ENCODE results near the gene PKP3. TPM values are rescaled to one million over a fixed set of nuclear protein-coding genes. Genes with fewer than 3 reads are reported as not detected.

The PKP3 gene
- total RNA-seq, 4 donors from 2014 or later, result 612 to 880 (median 754) TPM

DNA sequence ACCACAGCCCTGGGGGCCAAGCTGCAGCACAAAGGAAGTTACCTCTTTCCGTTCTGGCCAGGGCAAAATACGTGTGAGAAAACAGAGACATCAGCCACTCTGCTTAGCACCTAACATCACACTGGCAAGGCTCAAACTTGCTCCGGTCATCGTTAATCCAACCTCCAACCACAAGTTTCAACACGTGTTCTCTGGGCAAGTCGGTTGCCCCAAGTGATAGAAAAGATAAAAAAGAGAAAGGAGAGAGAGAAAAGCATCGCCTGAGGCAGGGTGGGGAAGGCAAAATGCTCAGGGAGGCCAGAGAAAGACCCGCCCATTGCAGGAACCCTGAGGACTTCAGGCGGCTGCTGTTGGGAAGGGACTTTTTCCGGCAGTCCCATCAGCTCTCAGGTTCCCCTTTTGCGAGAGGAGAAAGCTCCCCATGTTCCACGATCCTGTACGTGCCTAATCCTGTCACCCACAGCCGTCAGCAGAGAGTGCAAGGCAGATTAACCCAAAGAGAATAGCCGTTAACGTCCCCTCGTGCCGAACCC lies 43.2 kb upstream of the PKP3 start:
- DNase-seq (ENCODE audit: low spot score in 2 of 2), result no peak
- TF ChIP-seq, protein P1, sequence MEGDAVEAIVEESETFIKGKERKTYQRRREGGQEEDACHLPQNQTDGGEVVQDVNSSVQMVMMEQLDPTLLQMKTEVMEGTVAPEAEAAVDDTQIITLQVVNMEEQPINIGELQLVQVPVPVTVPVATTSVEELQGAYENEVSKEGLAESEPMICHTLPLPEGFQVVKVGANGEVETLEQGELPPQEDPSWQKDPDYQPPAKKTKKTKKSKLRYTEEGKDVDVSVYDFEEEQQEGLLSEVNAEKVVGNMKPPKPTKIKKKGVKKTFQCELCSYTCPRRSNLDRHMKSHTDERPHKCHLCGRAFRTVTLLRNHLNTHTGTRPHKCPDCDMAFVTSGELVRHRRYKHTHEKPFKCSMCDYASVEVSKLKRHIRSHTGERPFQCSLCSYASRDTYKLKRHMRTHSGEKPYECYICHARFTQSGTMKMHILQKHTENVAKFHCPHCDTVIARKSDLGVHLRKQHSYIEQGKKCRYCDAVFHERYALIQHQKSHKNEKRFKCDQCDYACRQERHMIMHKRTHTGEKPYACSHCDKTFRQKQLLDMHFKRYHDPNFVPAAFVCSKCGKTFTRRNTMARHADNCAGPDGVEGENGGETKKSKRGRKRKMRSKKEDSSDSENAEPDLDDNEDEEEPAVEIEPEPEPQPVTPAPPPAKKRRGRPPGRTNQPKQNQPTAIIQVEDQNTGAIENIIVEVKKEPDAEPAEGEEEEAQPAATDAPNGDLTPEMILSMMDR (IDR thresholded peaks at IDR 0.05), result no peak
- TF ChIP-seq POLR2A (IDR thresholded peaks at IDR 0.05), result no peak
- 38 to 50% methylated on average over 18 of the region's 18 CpGs for WGBS, 2 donors
- H3K4me3 ChIP-seq (ENCODE audit: low read depth, poor library complexity, severe bottlenecking), result no peak overlapping the region
- intact Hi-C loops (cut with DNase I; ENCODE audit: low total_unique reads), result loop anchor here (10.0 kb wide), 2 partner anchors 46 to 96 kb away; partner anchors contain the start of gene IFITM2

DNA sequence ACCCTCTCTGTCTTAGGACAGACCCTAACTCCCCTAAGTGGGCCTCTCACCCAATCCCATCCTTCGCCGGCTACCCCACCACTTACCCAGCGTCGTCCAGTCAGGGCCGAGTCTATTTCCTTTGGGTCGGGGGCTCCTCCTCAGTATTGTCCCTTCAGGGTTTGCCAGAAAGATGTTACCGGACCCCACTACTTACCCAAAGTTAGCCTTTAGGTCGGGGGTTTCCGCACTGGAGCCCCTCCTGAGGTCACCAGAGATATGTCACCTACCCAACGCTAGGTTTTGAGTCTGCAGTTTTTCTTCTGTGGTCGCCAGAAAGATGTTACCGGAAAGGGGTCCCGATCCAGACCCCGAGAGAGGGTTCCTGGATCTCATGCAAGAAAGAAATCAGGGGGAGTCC lies 42.6 kb upstream of the PKP3 start:
- TF ChIP-seq, protein P1 (IDR thresholded peaks at IDR 0.05), result no peak
- TF ChIP-seq POLR2A (IDR thresholded peaks at IDR 0.05), result no peak
- intact Hi-C loops (cut with DNase I; ENCODE audit: low total_unique reads), result loop anchor here (10.0 kb wide), 2 partner anchors 47 to 97 kb away; partner anchors contain the start of gene IFITM2
- 96% methylated on average over 14 of the region's 14 CpGs for WGBS, 2 donors
- H3K4me3 ChIP-seq (ENCODE audit: low read depth, poor library complexity, severe bottlenecking), result no peak overlapping the region
- no peak for DNase-seq (ENCODE audit: low spot score in 2 of 2)

DNA sequence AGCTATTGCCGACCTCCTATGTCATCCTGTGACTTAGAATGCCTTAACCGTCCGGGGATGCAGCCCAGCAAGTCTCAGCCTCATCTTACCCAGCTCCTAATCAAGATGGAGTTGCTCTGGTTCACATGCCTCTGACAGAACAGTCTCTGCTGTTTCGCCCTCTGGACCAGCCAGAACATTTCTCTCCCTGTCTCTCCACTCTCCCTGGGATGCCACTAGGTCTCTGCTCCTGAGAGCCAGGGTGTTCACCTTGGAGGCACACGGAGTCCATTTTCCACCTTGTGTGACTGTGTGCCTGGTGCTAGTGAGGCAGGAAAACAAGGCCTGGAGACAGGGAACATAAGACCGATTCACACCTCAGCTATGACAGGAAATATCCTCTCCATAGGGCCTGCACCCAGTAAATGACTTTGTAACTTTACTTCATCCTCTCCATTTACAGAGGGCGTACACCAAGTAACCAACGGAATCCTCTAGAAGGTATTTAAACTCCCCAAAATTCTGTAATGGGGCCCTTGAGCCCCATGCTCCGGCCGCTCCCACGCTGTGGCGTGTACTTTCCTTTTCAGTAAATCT lies 41.5 kb upstream of the PKP3 start:
- WGBS, 2 donors, result 91 to 94% methylated on average over 12 of the region's 12 CpGs
- no peak for DNase-seq (ENCODE audit: low spot score in 2 of 2)
- intact Hi-C loops (cut with DNase I; ENCODE audit: low total_unique reads), result loop anchor here (10.0 kb wide), 2 partner anchors 48 to 98 kb away; partner anchors contain the start of gene IFITM2
- TF ChIP-seq, protein P1 (IDR thresholded peaks at IDR 0.05), result no peak
- TF ChIP-seq POLR2A (IDR thresholded peaks at IDR 0.05), result no peak
- no peak overlapping the region for H3K4me3 ChIP-seq (ENCODE audit: low read depth, poor library complexity, severe bottlenecking)

DNA sequence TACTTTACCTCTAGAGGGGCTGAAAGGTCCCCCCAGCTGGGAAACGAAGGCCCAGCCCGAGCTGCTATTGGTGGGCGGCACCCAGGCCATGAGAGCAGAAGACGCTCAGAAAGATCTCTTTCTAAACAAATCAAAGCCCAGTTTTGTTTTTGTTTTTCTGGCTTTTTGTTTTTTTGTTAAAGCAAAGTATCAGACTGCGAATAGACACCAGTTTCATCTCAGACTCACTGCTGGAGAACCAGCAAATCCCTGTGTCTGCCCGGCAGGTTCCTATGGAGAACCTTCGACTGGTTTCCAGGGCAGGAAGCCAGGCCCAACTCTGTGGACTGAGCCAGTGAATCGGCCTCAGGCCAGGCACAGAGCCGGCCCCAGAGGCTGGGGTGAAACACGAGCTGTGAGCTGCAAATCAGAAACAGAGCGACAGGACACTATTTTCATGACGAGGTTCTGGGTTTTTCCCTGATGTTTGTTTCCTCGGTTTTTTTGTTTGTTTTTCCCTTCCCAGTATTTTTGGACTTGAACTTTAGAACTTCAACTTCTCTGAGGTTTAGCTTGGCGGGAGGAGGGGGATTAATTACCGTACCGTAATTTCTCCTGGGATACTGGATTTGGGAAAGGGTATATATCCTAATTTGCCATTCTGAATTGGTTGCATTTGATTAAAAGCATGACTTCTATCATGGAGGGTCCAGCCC lies 40.7 kb upstream of the PKP3 start:
- intact Hi-C loops (cut with DNase I; ENCODE audit: low total_unique reads), result loop anchor here (10.0 kb wide), 2 partner anchors 49 to 99 kb away; partner anchors contain the start of gene IFITM2
- peak; percentile 70 to 96 for DNase-seq (ENCODE audit: low spot score in 2 of 2)
- no peak for TF ChIP-seq POLR2A (IDR thresholded peaks at IDR 0.05)
- TF ChIP-seq, protein P1 (IDR thresholded peaks at IDR 0.05), result no peak
- no peak overlapping the region for H3K4me3 ChIP-seq (ENCODE audit: low read depth, poor library complexity, severe bottlenecking)
- 20 to 23% methylated on average over 16 of the region's 16 CpGs for WGBS, 2 donors

DNA sequence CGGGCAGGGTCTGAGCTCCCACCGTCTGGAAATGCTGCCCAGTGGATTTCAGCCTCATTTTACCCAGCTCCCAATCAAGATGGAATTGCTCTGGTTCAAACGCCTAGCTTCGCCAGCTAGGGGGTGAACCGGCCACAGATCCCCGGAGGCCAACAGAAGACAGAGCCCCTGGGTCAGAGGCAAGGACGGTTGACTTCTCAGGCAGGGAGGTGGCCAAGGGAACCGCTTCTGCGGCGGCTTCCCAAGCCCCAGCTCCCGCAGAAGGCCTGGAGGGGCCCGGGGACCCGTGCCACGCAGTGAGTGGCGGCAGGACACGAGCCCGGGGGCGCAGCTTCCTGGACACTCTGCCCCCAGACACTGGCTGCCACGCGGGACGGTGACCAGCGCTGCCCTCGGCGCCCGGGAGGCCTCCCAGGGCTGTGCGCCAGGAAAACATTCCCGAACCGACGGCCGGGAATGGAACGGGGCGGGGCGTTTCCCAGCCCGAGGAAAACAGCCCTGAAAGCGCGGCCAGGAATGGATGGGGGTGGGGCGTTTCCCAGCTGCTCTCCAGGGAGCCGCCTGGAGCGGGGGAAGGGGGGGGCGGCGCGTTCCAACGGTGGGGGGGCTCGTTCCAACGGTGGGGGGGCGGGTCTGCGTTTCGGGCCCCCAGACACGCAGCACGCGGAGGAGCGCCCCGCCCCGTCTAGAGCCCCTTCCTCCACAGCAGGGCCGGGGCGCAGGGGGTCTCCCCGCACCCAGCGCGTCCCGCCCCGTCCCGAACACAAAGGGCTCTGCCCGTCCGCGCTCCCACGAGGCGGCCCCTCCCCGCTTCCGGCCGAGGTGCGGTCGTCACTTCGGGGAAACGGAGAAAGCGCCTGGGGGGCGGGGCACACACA lies 38.2 kb upstream of the PKP3 start:
- WGBS, 2 donors, result 4 to 5% methylated on average over 12 to 44 of the region's 76 CpGs
- intact Hi-C loops (cut with DNase I; ENCODE audit: low total_unique reads), result loop anchor here (10.0 kb wide), 2 partner anchors 51 to 101 kb away; partner anchors contain the start of gene IFITM2
- peak; percentile 85 to 98 for DNase-seq (ENCODE audit: low spot score in 2 of 2)
- H3K4me3 ChIP-seq (ENCODE audit: low read depth, poor library complexity, severe bottlenecking), result no peak overlapping the region
- TF ChIP-seq POLR2A (IDR thresholded peaks at IDR 0.05), result peak in 1 of 2 donors; percentile 64
- TF ChIP-seq, protein P1 (IDR thresholded peaks at IDR 0.05), result no peak

Measured in lower leg skin (tissue), 4 donors.